GM12878 (cell line): ENCODE measurements around the gene MYO1D.

Experiments used
- CEBPB ChIP-seq, 2 experiments: fragments of 150-350 bp in 1 of 2; IDR thresholded peaks; 2 replicates each; pipeline ENCODE4 v1.6.1; 2012 to 2014; ENCODE audit warnings: low read depth in 2 of 2, low read length in 2 of 2, borderline replicate concordance in 1 of 2, inconsistent platforms in 1 of 2
- IRF4 ChIP-seq: IDR thresholded peaks from 2 replicates; pipeline ENCODE4 v1.6.1; 2011; ENCODE audit warnings: low read depth, low read length
- SMC3 ChIP-seq: IDR thresholded peaks from 2 replicates; pipeline ENCODE4 v1.6.1; 2011; ENCODE audit warnings: low read length, improper control_type of control experiment, borderline replicate concordance

- no peak for TF ChIP-seq IRF4
- TF ChIP-seq SMC3 = no peak
- no peak for TF ChIP-seq CEBPB (IDR thresholded peaks at IDR 0.05; ENCODE audit: borderline replicate concordance in 1 of 2, low read depth in 2 of 2, low read length in 2 of 2)
These were observed 48.1 kb downstream of the MYO1D start for GRCh38 chr17:32828822-32829221.
